Trophoblast cell (in vitro differentiated cells and primary cell): ENCODE measurements around the gene NLRP6.

Source experiments
- DNase-seq, 2 donors: peaks; one replicate each; pipeline ENCODE4 v3.0.0-alpha.2; 2016
- H2AFZ ChIP-seq: 2 replicates; pipeline ENCODE4 v1.6.1; 2013; ENCODE audit warnings: low read length, moderate library complexity, mild to moderate bottlenecking; ENCODE audit not compliant: insufficient read depth, poor library complexity
- H2AK5ac ChIP-seq: 2 replicates; pipeline ENCODE4 v1.6.1; 2013; ENCODE audit warnings: mild to moderate bottlenecking, low read length
- H2BK120ac ChIP-seq: 2 replicates; pipeline ENCODE4 v1.6.1; 2013; ENCODE audit warnings: low read length, mild to moderate bottlenecking, moderate library complexity; ENCODE audit not compliant: insufficient read depth, poor library complexity
- H2BK12ac ChIP-seq: 2 replicates; pipeline ENCODE4 v1.6.1; 2013; ENCODE audit warnings: mild to moderate bottlenecking, low read length, moderate library complexity
- H2BK5ac ChIP-seq: 2 replicates; pipeline ENCODE4 v1.6.1; 2013; ENCODE audit warnings: low read length, low read depth, moderate library complexity, mild to moderate bottlenecking; ENCODE audit not compliant: poor library complexity
- H3K14ac ChIP-seq: 2 replicates; pipeline ENCODE4 v1.6.1; 2013; ENCODE audit warnings: mild to moderate bottlenecking, low read length
- H3K18ac ChIP-seq: 2 replicates; pipeline ENCODE4 v1.6.1; 2013; ENCODE audit warnings: mild to moderate bottlenecking, low read length
- H3K23ac ChIP-seq: 2 replicates; pipeline ENCODE4 v1.6.1; 2013; ENCODE audit warnings: low read length
- H3K27ac ChIP-seq: 2 replicates; pipeline ENCODE4 v1.5.1; 2013; ENCODE audit warnings: low read depth, mild to moderate bottlenecking, inconsistent platforms, low read length, moderate library complexity
- H3K27me3 ChIP-seq: 2 replicates; pipeline ENCODE4 v1.6.1; 2013; ENCODE audit warnings: inconsistent platforms, mild to moderate bottlenecking, low read length, moderate library complexity; ENCODE audit not compliant: insufficient read depth
- H3K36me3 ChIP-seq, 2 experiments: 1 replicate in 1 of 2; 2 replicates in 1 of 2; pipeline ENCODE4 v1.6.1; 2013; ENCODE audit warnings: low read length in 2 of 2, mild to moderate bottlenecking in 2 of 2, moderate library complexity in 1 of 2; ENCODE audit not compliant: insufficient read depth in 2 of 2, control insufficient read depth in 1 of 2
- H3K4ac ChIP-seq: 2 replicates; pipeline ENCODE4 v1.6.1; 2013; ENCODE audit warnings: low read depth, mild to moderate bottlenecking, low read length, moderate library complexity
- H3K4me1 ChIP-seq, 2 experiments: 1 replicate in 1 of 2; 2 replicates in 1 of 2; pipeline ENCODE4 v1.6.1; 2013; ENCODE audit warnings: low read length in 2 of 2, mild to moderate bottlenecking in 2 of 2, moderate library complexity in 1 of 2; ENCODE audit not compliant: insufficient read depth in 2 of 2, control insufficient read depth in 1 of 2
- H3K4me2 ChIP-seq: 2 replicates; pipeline ENCODE4 v1.6.1; 2013; ENCODE audit warnings: inconsistent platforms, mild to moderate bottlenecking, low read length, moderate library complexity
- H3K4me3 ChIP-seq: 2 replicates; pipeline ENCODE4 v1.5.1; 2013; ENCODE audit warnings: mild to moderate bottlenecking, low read depth, low read length, inconsistent platforms
- H3K79me1 ChIP-seq: one replicate; pipeline ENCODE4 v1.6.1; 2013; ENCODE audit warnings: low read length
- H3K79me2 ChIP-seq: 2 replicates; pipeline ENCODE4 v1.6.1; 2013; ENCODE audit warnings: low read length, mild to moderate bottlenecking; ENCODE audit not compliant: control insufficient read depth, insufficient read depth, poor library complexity
- H3K9ac ChIP-seq: 2 replicates; pipeline ENCODE4 v1.6.1; 2013; ENCODE audit warnings: mild to moderate bottlenecking, low read length
- H3K9me3 ChIP-seq: 2 replicates; pipeline ENCODE4 v1.6.1; 2013; ENCODE audit warnings: low read depth, mild to moderate bottlenecking, control low read depth, inconsistent platforms, low read length; ENCODE audit not compliant: insufficient read depth
- H4K12ac ChIP-seq: 2 replicates; pipeline ENCODE4 v1.6.1; 2013; ENCODE audit warnings: low read depth, mild to moderate bottlenecking, low read length, moderate library complexity
- H4K8ac ChIP-seq: 2 replicates; pipeline ENCODE4 v1.6.1; 2013; ENCODE audit warnings: low read depth, mild to moderate bottlenecking, low read length, moderate library complexity
- H4K91ac ChIP-seq: one replicate; pipeline ENCODE4 v1.6.1; 2013; ENCODE audit warnings: low read depth, mild to moderate bottlenecking, low read length, moderate library complexity
- WGBS: extraction: QIAGEN DNeasy Blood & Tissue Kit; methylation state at CpG from one replicate; pipeline ENCODE4 v1.1.7; 2013; ENCODE audit warnings: missing lambda C conversion rate; ENCODE audit not compliant: insufficient read length, insufficient coverage; ENCODE audit errors: extremely low coverage; 5-methylcytosine and 5-hydroxymethylcytosine counted together

Gene NLRP6

DNA sequence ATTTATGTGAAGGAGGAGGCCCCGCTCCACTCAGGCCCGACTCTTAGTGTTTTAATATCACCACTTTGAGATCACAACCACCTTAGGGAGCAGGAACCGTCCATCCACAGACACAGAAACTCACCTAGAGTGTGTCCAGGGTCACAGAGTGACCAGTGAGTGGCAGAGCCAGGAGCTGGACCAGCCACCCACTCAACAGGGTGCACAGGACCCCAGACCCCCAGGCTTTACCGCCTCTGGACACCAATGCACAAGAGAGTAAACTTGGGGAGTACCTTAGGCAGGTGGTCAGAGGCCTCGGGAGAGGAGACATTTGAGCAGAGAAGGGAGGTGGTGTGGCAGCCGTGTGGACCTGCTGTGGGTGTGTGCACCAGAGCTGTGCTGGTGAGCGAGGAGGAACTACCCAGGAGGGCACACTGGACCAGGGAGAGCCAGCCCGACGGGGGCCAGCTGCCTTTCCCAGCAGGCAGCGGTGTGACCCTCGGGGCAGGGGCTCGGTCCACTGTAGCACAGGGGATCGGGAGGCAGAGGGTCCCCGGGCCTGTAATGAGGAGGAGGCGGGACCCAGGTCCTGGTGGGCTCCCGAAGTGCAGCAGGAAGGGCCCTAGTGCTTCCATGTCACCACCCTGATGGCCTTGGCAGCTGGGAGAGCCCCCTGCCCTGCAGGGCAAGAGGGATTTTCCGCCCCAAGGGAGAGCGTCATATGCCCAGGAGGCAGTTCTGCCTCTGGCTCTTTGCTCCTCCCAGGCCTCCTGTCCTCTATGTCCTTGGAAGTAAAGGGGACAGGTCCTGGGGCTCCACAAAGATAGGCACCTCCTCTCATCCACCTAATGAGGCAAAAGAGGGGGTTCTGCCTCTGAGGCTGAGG, 7.5 kb upstream of the NLRP6 start:
- no peak overlapping the region for H3K4ac ChIP-seq
- H3K4me2 ChIP-seq = no peak overlapping the region
- H3K79me1 ChIP-seq = peaks cover 2% of the 10 kb centered on the region
- peak overlapping the region; percentile 17 for H2AFZ ChIP-seq
- no peak overlapping the region for H3K18ac ChIP-seq
- H3K9me3 ChIP-seq = no peaks in the 10 kb centered on the region
- peak overlapping the region; percentile 53 for H4K8ac ChIP-seq
- no peak overlapping the region for H4K12ac ChIP-seq
- H3K27me3 ChIP-seq = no peaks in the 10 kb centered on the region
- H3K9ac ChIP-seq = peak overlapping the region; percentile 12
- no peak overlapping the region for H3K4me3 ChIP-seq
- H2BK5ac ChIP-seq = no peak overlapping the region
- H3K36me3 ChIP-seq = no peaks in the 10 kb centered on the region
- no peak overlapping the region for H2BK12ac ChIP-seq
- H2AK5ac ChIP-seq = no peak overlapping the region
- H3K23ac ChIP-seq = no peak overlapping the region
- WGBS = no CpG with 5 or more reads among the region's 18 CpGs
- H3K14ac ChIP-seq = peak overlapping the region; percentile 40
- H3K4me1 ChIP-seq = peaks cover 0 to 2% of the 10 kb centered on the region in 2 experiments
- H3K79me2 ChIP-seq = no peaks in the 10 kb centered on the region
- peak overlapping the region; percentile 66 for H4K91ac ChIP-seq
- no peak overlapping the region for H2BK120ac ChIP-seq
- no peak overlapping the region for H3K27ac ChIP-seq
- peak in 1 of 2 donors; percentile 21 for DNase-seq

DNA sequence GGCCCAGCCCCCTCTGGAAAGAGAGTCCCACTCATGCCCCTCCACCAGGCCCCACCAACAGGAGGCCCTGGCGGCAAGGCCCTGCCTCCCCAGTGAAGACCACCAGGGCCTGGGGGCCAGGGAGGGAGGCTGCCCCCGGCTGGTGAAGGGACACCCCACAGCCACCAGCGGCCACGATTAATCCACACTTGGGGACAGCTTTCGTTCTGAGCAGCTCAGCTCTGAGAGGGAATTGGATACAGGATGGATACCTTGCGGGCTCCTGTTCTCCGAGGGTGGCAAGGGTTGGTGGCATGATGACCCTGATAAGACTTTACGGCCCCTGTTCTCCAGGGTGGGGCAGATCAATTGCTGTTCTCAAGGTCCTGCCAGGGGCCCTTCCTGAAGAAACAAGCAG, 6.9 kb upstream of the NLRP6 start:
- Histone ChIP-seq H2BK120ac (no peak overlapping the region), H3K4me1 (peaks cover 0 to 2% of the 10 kb centered on the region in 2 experiments), H3K9me3 (no peaks in the 10 kb centered on the region), H3K23ac (no peak overlapping the region), H3K79me2 (no peaks in the 10 kb centered on the region), H3K9ac (no peak overlapping the region), H3K4me3 (no peak overlapping the region), H4K91ac (peak overlapping the region; percentile 66), H2AK5ac (no peak overlapping the region), H4K12ac (no peak overlapping the region), H4K8ac (peak overlapping the region; percentile 53), H3K79me1 (peaks cover 2% of the 10 kb centered on the region), H2BK5ac (no peak overlapping the region), H2BK12ac (no peak overlapping the region), H3K4ac (no peak overlapping the region), H3K4me2 (no peak overlapping the region), H3K27ac (no peak overlapping the region), H3K18ac (no peak overlapping the region), H2AFZ (peak overlapping the region; percentile 17), H3K27me3 (no peaks in the 10 kb centered on the region), H3K14ac (peak overlapping the region; percentile 40), H3K36me3 (no peaks in the 10 kb centered on the region)
- no peak for DNase-seq
- WGBS = no CpG with 5 or more reads among the region's 8 CpGs

DNA sequence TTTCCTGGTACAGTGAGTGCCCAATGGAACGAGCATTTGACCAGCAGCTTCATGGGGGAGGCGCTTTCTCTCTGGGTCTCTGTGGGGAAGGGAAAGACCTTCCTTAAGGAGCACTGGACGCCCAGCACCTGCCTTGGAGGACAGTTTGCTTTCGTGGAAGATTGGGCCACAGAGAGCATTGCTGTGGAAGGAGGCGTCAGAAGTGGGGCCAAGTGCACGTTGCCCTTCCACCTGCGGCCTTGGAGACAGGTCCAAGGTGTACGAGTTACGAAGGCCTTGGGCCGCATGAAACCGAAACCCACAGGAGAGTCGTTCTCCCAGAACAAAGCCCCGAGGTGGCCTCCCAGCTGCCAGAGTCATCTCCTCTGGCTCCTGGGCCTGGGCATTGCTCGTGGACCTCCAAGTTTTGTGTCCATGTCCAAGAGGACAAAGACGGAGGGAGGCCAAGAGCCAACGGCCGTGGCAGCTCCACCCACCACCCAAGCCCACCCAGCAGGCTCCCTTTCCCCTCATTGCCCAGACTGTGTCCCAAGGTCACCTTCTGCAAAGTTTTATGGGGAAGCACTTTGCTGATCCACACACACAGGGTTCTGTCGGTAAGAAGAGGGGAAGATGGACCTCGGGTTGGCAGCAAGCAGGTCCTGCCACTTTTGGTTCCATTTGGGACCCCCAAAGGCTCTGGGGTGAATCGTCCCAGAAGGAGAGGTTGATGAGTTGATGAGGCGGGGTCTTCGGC, 5.8 kb upstream of the NLRP6 start:
- Histone ChIP-seq H3K4me3 (no peak overlapping the region), H3K4me1 (peaks cover 0 to 2% of the 10 kb centered on the region in 2 experiments), H3K4me2 (no peak overlapping the region), H2AK5ac (no peak overlapping the region), H4K91ac (no peak overlapping the region), H3K9me3 (no peaks in the 10 kb centered on the region), H3K27me3 (no peaks in the 10 kb centered on the region), H4K12ac (no peak overlapping the region), H3K18ac (no peak overlapping the region), H3K23ac (no peak overlapping the region), H3K9ac (no peak overlapping the region), H3K79me2 (no peaks in the 10 kb centered on the region), H2BK12ac (no peak overlapping the region), H3K14ac (no peak overlapping the region), H2BK120ac (no peak overlapping the region), H3K36me3 (no peaks in the 10 kb centered on the region), H2AFZ (no peak overlapping the region), H3K4ac (no peak overlapping the region), H3K27ac (no peak overlapping the region), H2BK5ac (no peak overlapping the region), H4K8ac (no peak overlapping the region), H3K79me1 (peaks cover 2% of the 10 kb centered on the region)
- no CpG with 5 or more reads among the region's 22 CpGs for WGBS
- DNase-seq = no peak

DNA sequence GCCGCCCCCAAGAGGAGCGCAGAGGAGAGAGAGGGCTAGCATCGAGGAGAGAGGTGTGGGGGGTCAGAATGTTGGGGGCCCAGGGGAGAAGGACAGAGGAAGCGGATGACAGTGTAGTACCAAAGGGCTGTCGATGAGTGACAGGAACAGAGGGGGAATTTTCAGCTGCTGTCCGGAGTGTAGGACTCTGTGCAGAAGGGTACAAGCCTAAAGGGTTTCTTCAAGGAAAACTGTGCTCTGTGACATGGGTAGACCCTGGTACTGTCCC, 5.3 kb upstream of the NLRP6 start:
- no peak overlapping the region for H3K14ac ChIP-seq
- no peak overlapping the region for H2AK5ac ChIP-seq
- DNase-seq = no peak
- H3K4me3 ChIP-seq = no peak overlapping the region
- peaks cover 2% of the 10 kb centered on the region for H3K79me1 ChIP-seq
- no peak overlapping the region for H4K91ac ChIP-seq
- no peaks in the 10 kb centered on the region for H3K27me3 ChIP-seq
- H3K27ac ChIP-seq = no peak overlapping the region
- H2AFZ ChIP-seq = no peak overlapping the region
- H2BK5ac ChIP-seq = no peak overlapping the region
- WGBS = no CpG with 5 or more reads among the region's 6 CpGs
- no peak overlapping the region for H3K18ac ChIP-seq
- no peak overlapping the region for H3K4me2 ChIP-seq
- no peak overlapping the region for H2BK120ac ChIP-seq
- no peak overlapping the region for H4K8ac ChIP-seq
- H4K12ac ChIP-seq = no peak overlapping the region
- H3K9ac ChIP-seq = no peak overlapping the region
- no peaks in the 10 kb centered on the region for H3K79me2 ChIP-seq
- no peak overlapping the region for H2BK12ac ChIP-seq
- H3K36me3 ChIP-seq = no peaks in the 10 kb centered on the region
- peaks cover 0 to under 1% of the 10 kb centered on the region in 2 experiments for H3K4me1 ChIP-seq
- H3K4ac ChIP-seq = no peak overlapping the region
- no peaks in the 10 kb centered on the region for H3K9me3 ChIP-seq
- no peak overlapping the region for H3K23ac ChIP-seq
